ENCODE data around the gene TRIM47.
"Not testable (repeated sequence)": the region's sequence is repeated elsewhere in the genome, so short reads cannot be mapped to it uniquely, and the experiment has no call there.

TRIM47 gene

DNA sequence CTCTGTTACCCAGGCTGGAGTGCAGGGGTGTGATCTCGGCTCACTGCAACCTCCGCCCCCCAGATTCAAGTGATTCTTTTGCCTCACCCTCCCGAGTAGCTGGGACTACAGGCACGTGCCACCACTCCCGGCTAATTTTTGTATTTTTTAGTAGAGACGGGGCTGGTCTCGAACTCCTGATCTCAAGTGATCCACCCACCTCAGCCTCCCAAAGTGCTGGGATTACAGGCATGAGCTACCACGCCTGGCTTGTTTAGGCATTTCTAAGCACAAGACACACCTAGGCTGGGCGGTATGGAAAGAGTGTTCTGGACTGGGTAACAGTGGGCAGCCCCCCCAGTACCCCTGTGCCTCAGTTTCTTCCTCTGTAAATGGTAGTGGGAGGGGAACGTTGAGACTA lies 8.2 kb downstream of the TRIM47 start:
- DNase-seq (ENCODE audit: low read depth, low spot score): not testable (repeated sequence)

DNA sequence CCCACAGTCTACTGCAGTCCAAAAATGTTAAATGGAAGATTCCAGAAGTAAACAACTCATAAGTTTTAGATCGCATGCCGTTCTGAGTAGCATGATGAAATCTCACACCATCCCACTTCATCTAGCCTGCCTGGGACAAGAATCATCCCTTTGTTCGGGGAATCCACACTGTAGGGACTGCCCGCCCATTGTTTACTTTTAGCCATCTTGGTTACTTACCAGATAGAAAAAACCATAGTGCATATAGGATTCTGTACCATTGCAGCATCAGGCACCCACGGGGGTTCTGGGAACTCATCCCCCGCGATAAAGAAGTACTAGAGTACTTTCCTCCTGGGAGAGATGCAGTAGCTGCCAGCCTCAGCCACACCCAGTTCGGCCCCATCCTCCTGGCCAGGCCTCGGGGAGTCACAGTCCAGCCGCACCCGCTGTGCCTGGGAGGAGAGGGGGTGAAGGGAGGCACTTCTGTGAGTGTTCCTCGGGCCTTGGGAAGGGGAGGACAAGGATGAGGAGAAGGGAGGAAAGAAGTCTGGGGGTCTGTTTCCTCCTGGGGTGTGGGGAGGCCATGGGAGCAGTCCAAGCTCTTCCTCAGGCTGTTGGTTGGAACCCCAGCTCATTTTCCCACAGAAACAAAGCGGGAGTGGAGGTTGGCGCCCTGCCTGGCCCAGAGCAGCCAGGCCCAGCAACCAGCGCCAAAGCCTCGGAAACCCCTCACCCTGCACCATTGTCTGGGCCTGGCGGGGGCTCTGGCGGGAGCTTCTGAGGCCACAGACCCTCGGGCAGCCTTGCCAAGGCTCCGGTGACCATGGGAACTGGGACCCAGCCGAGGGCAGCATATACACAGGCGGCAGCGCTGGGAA lies 8.9 kb downstream of the TRIM47 start:
- DNase-seq (ENCODE audit: low read depth, low spot score): no peak

DNA sequence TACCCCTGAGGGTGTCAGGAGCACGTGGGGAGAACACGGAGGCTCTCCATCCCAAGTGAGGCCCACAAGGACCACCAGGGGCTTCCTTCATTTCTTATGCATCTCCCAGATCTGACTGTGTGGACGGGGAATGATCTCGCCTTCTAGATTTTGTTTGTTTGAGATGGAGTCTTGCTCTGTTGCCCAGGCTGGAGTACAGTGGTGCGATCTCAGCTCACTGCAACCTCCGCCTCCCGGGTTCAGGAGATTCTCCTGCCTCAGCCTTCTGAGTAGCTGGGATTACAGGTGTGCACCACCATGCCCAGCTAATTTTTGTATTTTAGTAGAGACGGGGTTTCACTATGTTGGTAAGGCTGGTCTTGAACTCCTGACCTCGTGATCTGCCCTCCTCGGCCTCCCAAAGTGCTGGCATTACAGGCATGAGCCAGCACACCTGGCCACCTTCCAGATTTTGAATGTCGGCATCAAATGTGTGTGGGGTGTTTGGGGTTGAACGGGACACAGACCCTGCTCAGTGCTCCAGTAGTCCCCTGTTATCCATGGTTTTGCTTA lies 9.6 kb downstream of the TRIM47 start:
- DNase-seq (ENCODE audit: low read depth, low spot score): not testable (repeated sequence)

- DNase-seq (ENCODE audit: low read depth, low spot score): not testable (repeated sequence)
These were observed 12.8 kb downstream of the TRIM47 start for GRCh38 chr17:75865404-75866188.

- DNase-seq (ENCODE audit: low read depth, low spot score): not testable (repeated sequence)
These were observed 13.5 kb downstream of the TRIM47 start for GRCh38 chr17:75864887-75865286.

DNA sequence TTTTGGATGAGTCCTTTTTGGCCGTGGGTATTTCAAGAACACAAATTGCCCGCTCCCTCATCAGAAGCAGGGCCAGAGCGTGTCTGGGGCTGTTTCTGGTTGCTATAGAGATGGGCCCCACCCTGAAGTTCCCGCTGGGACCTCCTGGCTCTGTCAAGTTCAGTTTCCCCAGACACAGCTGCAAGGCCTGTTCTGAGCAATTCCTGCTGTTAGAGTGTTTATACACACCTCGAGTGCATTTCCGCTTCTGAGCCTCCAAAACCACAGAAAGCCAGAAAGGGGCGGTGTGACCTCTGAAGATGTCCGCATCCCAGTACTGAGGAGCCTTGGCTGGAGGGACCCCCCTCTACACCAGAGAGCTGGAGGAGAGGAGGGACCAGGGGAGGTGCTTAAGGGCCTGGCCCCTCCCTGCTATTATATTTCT lies 13.9 kb downstream of the TRIM47 start:
- DNase-seq (ENCODE audit: low read depth, low spot score): peak; percentile 86

GRCh38 chr17:75861927-75862317 lies 16.5 kb downstream of the TRIM47 start:
- DNase-seq (ENCODE audit: low read depth, low spot score): no peak

GRCh38 chr17:75859358-75859757 lies 19.0 kb downstream of the TRIM47 start:
- not testable (repeated sequence) for DNase-seq (ENCODE audit: low read depth, low spot score)

- no peak for DNase-seq (ENCODE audit: low read depth, low spot score)
These were observed 22.2 kb downstream of the TRIM47 start for GRCh38 chr17:75856062-75856756.

DNA sequence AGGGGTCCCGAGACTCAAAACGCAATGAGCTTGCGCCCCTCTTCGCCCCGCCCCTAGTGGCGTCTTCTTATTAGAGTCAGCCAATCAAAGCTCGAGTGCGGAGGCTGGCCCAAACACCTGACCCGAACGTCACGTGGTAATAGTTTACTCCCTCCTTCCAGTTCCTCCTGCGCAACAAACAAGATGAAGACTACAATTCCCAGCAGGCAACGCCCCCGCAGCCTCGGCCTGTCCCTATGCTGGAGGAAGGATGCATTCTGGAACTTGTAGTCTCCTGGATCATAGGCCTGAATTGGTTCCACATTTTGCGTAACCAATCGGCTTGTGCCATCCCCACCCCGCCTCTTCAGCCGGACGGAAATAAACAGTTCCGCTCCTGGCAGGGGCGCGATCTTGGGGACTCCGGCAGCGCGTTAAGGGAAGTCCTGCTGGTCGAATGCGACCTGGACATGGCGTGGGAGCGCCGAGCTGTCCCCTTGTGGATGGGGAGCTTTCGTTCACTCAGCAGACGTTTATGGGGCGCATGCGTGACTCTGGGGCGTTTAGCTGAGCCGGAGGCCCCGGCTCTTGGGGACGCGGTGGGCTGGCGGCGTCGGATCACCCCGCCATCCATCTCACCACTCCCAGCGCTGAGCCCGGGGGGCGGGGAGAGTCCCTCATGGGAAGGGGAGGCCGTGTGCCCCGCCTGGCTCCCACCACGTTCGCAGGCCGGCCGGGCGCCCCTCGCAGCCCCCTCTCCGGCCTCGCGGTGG lies 22.9 kb downstream of the TRIM47 start, which contains the start of gene WBP2:
Gene WBP2, minus strand, starts transcription at position 26 of the 752 bp plus-strand sequence. CDS start 38 bp downstream, outside the sequence.
- peak; percentile 99 for DNase-seq (ENCODE audit: low read depth, low spot score)

DNA sequence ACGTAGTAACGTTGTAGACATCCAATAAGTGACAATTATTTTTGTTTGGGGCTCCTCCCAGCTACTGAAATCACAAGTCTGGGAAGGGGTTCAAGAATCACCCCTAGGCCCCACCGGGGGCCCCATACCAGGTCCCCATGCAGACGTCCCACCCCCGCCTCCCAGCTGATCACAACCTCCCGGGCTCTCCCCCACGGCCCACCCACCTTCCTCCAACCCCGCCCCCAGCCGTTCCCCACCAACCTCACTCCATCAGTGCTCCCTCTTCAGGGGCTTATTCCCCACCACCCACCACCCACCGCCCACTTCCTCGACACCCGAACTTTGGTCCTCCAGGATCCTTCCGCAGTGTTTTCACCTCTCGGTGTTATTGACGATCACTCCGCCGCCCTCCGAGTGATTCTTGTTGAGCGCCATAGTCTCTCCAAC lies 23.5 kb downstream of the TRIM47 start:
- DNase-seq (ENCODE audit: low read depth, low spot score): no peak

- no peak for DNase-seq (ENCODE audit: low read depth, low spot score)
These were observed 24.2 kb downstream of the TRIM47 start for GRCh38 chr17:75854101-75854748.

DNA sequence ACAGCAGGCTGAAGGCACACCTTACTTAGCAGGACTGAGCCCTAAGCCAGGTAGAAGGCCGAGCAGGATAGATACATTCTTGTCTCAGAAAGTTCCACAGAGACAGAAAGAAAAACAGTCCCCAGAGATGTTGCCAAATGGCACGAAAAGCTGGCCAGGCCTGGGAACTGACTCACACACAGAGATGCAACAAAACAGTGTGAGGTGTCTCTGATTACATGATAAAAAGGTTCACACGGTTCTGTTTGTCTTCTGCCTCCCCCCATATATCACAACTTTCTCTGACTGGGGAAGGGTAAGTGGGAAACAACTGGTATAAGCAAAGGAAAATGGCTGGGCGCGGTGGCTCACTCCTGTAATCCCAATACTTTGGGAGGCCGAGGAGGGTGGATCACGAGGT lies 24.9 kb downstream of the TRIM47 start:
- no peak for DNase-seq (ENCODE audit: low read depth, low spot score)

- not testable (repeated sequence) for DNase-seq (ENCODE audit: low read depth, low spot score)
These were observed 26.7 kb downstream of the TRIM47 start for GRCh38 chr17:75851693-75851991.

- DNase-seq (ENCODE audit: low read depth, low spot score): no peak
These were observed 27.3 kb downstream of the TRIM47 start for GRCh38 chr17:75850928-75851692.

- no peak for DNase-seq (ENCODE audit: low read depth, low spot score)
These were observed 28.7 kb downstream of the TRIM47 start for GRCh38 chr17:75849724-75850123.

- no peak for DNase-seq (ENCODE audit: low read depth, low spot score)
These were observed 29.1 kb downstream of the TRIM47 start for GRCh38 chr17:75849279-75849646.

DNA sequence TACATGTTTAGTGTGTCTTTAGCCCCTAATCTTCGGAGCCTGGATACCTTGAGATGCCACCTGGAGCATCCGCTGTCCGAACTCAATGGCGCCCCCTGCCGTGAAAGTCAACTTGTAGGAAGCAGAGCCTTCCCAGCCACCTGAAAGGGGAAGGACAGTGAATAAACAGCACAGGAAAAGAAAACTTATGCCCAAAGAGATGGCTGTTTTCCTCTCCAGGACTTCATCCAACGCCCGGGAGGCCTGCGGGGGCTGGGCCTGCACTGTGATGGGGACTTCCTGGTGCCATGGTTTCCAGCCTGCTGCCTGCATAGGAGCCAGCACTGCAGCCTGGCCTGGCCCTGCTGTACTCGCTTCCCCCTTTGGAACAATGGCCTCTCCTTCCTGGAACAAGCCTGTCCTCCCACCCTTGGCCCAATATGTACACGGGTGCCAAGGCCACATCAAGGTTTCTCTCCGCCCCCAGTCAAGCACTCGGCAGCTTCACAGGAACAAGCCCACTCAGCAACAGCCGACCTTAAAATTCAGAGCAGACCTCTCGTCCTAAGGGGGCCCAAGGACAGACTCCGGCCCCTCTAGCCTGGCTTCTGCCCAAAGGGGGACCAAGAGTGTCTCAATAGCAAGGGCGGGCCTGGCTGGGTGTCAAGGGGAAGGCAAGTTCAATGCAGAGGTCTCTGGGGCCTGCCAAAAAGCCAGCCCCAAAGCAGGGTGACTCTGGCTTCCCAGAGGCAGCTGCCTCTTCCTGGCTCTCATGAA lies 29.7 kb downstream of the TRIM47 start:
- DNase-seq (ENCODE audit: low read depth, low spot score): no peak
